ENCODE measurements around the gene TCHP.
"Not testable (repeated sequence)": the region's sequence is repeated elsewhere in the genome, so short reads cannot be mapped to it uniquely, and the experiment has no call there.

TCHP gene

DNA sequence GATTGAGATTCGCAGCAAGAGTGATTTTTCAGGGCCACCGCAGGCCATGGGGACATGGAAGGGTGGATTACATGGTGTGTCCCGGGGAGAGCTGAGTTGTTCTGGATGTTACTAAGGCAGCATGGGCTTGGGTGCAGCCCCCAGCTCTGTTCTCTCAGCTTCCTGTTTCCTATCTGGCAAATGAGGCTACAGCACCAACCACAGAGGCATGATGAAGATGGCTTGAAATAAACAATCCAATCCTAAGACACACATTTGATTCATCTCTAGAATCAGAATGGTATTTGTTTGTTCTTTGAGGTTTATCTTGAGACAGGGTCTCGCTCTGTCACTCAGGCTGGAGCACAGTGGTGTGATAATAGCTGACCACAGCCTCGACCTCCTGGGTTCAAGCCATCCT, 41.3 kb upstream of the TCHP start:
- Histone ChIP-seq H3K79me1 (ENCODE audit: low read depth, low read length) (peaks cover 3% of the 10 kb centered on the region), H4K8ac (ENCODE audit: low read depth, low read length) (no peak overlapping the region), H3K27ac (replicated peaks; ENCODE audit: low read length) (no peak overlapping the region), H3K9ac (ENCODE audit: low read depth, low read length, poor library complexity) (no peak overlapping the region), H2BK120ac (ENCODE audit: low read depth, low read length) (no peak overlapping the region), H3K27me3 (ENCODE audit: control insufficient read depth in 3 of 3, insufficient read depth in 3 of 3, low read depth in 1 of 3, low read length in 3 of 3) (no peaks in the 10 kb centered on the region), H2AK5ac (ENCODE audit: low read depth, low read length) (no peak overlapping the region), H3K14ac (ENCODE audit: low read length) (no peak overlapping the region), H2BK5ac (ENCODE audit: low read length) (no peak overlapping the region), H3K9me3 (replicated peaks in 1 of 2; ENCODE audit: control insufficient read depth in 2 of 2, insufficient read depth in 1 of 2, low read depth in 1 of 2, low read length in 2 of 2) (no peaks in the 10 kb centered on the region), H3K18ac (ENCODE audit: low read length) (no peak overlapping the region), H3K4ac (ENCODE audit: low read length) (no peak overlapping the region), H2BK15ac (ENCODE audit: low read length) (no peak overlapping the region), H3K36me3 (replicated peaks in 1 of 2; ENCODE audit: control insufficient read depth in 2 of 2, insufficient read depth in 2 of 2, low read length in 2 of 2) (peaks cover 14 to 33% of the 10 kb centered on the region in 2 donors), H2AFZ (ENCODE audit: low read length) (no peak overlapping the region), H4K91ac (ENCODE audit: low read depth, low read length, poor library complexity) (no peak overlapping the region), H3K4me1 (ENCODE audit: control insufficient read depth in 2 of 2, insufficient read depth in 1 of 2, low read depth in 1 of 2, low read length in 2 of 2) (peaks cover under 1 to 4% of the 10 kb centered on the region in 2 donors), H3K4me2 (ENCODE audit: insufficient read depth, low read length, poor library complexity, severe bottlenecking) (no peak overlapping the region), H3K4me3 (ENCODE audit: low read length in 2 of 2) (no peak overlapping the region), H3K23ac (ENCODE audit: low read depth, low read length, poor library complexity) (no peak overlapping the region), H2BK12ac (ENCODE audit: low read length) (no peak overlapping the region)
- no CpG with 5 or more reads among the region's 5 CpGs for WGBS, 2 donors (ENCODE audit: extremely low coverage in 2 of 2, insufficient read length in 2 of 2, insufficient replicate concordance in 1 of 2)
- DNase-seq (ENCODE audit: low spot score), result no peak

DNA sequence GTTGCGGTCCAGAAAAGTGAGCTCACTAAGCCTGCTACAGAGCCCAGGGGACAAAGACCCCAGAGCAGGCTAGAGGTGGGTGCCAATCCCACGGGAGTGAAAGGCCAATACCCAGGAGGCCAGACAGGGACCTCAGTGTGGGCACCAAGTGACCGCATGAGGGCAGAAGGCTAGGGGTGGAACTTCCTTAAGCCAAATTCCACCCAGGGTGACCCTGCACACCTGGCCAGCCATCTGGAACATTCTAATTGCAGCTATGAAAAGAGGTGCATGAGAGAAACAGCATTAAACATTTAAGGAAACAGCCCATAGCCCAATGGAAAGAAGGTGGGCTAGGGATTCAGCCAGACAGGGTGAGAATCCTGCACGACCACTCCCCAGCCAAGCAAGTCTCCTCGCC, 39.1 kb upstream of the TCHP start:
- WGBS, 2 donors (ENCODE audit: extremely low coverage in 2 of 2, insufficient read length in 2 of 2, insufficient replicate concordance in 1 of 2), result no CpG with 5 or more reads among the region's 5 CpGs
- H3K4ac ChIP-seq (ENCODE audit: low read length), result no peak overlapping the region
- no peak overlapping the region for H3K23ac ChIP-seq (ENCODE audit: low read depth, low read length, poor library complexity)
- H3K4me2 ChIP-seq (ENCODE audit: insufficient read depth, low read length, poor library complexity, severe bottlenecking), result no peak overlapping the region
- H3K27me3 ChIP-seq (ENCODE audit: control insufficient read depth in 3 of 3, insufficient read depth in 3 of 3, low read depth in 1 of 3, low read length in 3 of 3), result no peaks in the 10 kb centered on the region
- no peak overlapping the region for H2BK15ac ChIP-seq (ENCODE audit: low read length)
- no peak overlapping the region for H2BK120ac ChIP-seq (ENCODE audit: low read depth, low read length)
- H2BK5ac ChIP-seq (ENCODE audit: low read length), result no peak overlapping the region
- H3K4me3 ChIP-seq (ENCODE audit: low read length in 2 of 2), result no peak overlapping the region
- H2AFZ ChIP-seq (ENCODE audit: low read length), result no peak overlapping the region
- no peak for DNase-seq (ENCODE audit: low spot score)
- peaks cover 3% of the 10 kb centered on the region for H3K79me1 ChIP-seq (ENCODE audit: low read depth, low read length)
- peak overlapping the region; percentile 17 for H3K18ac ChIP-seq (ENCODE audit: low read length)
- no peak overlapping the region for H3K14ac ChIP-seq (ENCODE audit: low read length)
- H2BK12ac ChIP-seq (ENCODE audit: low read length), result no peak overlapping the region
- no peak overlapping the region for H4K8ac ChIP-seq (ENCODE audit: low read depth, low read length)
- peaks cover 6 to 12% of the 10 kb centered on the region in 2 donors for H3K4me1 ChIP-seq (ENCODE audit: control insufficient read depth in 2 of 2, insufficient read depth in 1 of 2, low read depth in 1 of 2, low read length in 2 of 2)
- H3K9me3 ChIP-seq (replicated peaks in 1 of 2; ENCODE audit: control insufficient read depth in 2 of 2, insufficient read depth in 1 of 2, low read depth in 1 of 2, low read length in 2 of 2), result no peaks in the 10 kb centered on the region
- H3K9ac ChIP-seq (ENCODE audit: low read depth, low read length, poor library complexity), result no peak overlapping the region
- H4K91ac ChIP-seq (ENCODE audit: low read depth, low read length, poor library complexity), result no peak overlapping the region
- H3K36me3 ChIP-seq (replicated peaks in 1 of 2; ENCODE audit: control insufficient read depth in 2 of 2, insufficient read depth in 2 of 2, low read length in 2 of 2), result peaks cover 8 to 17% of the 10 kb centered on the region in 2 donors
- no peak overlapping the region for H2AK5ac ChIP-seq (ENCODE audit: low read depth, low read length)
- H3K27ac ChIP-seq (replicated peaks; ENCODE audit: low read length), result no peak overlapping the region

DNA sequence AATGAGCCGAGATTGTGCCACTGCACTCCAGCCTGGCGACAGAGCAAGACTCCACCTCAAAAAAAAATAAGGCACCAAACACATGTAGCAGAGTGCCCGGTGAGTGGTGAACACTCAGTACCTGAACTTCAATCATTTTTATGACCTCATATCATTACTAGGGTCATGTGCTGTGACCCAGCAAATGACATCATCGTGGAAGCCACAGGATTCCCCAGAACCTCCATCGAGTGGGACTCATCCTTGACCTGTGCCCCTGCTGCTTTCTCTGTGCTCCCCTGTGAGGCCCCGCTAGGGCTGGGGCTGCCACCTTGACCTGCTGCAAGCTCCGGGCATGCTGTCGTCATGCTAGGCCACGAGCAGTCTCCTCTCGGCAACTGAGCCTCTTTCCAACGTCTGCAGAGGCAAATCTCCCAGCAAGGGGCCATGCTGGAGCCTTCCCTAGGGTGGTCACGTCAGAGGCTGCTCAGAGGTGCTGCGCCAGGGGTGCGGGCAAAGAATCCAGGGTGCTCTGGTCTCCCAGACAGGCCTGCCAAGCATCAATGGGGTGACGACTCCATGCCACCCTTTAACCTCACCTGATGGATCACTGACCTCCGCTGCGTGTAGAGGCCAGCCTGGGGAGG, 38.3 kb upstream of the TCHP start:
- Histone ChIP-seq H4K8ac (ENCODE audit: low read depth, low read length) (no peak overlapping the region), H3K4me2 (ENCODE audit: insufficient read depth, low read length, poor library complexity, severe bottlenecking) (no peak overlapping the region), H4K91ac (ENCODE audit: low read depth, low read length, poor library complexity) (no peak overlapping the region), H3K36me3 (replicated peaks in 1 of 2; ENCODE audit: control insufficient read depth in 2 of 2, insufficient read depth in 2 of 2, low read length in 2 of 2) (peaks cover 8 to 13% of the 10 kb centered on the region in 2 donors), H3K4me1 (ENCODE audit: control insufficient read depth in 2 of 2, insufficient read depth in 1 of 2, low read depth in 1 of 2, low read length in 2 of 2) (peaks cover 6 to 12% of the 10 kb centered on the region in 2 donors), H3K9me3 (replicated peaks in 1 of 2; ENCODE audit: control insufficient read depth in 2 of 2, insufficient read depth in 1 of 2, low read depth in 1 of 2, low read length in 2 of 2) (no peaks in the 10 kb centered on the region), H2AK5ac (ENCODE audit: low read depth, low read length) (no peak overlapping the region), H3K4ac (ENCODE audit: low read length) (no peak overlapping the region), H3K27ac (replicated peaks; ENCODE audit: low read length) (no peak overlapping the region), H2BK120ac (ENCODE audit: low read depth, low read length) (no peak overlapping the region), H2AFZ (ENCODE audit: low read length) (no peak overlapping the region), H3K18ac (ENCODE audit: low read length) (peak overlapping the region; percentile 60), H2BK12ac (ENCODE audit: low read length) (no peak overlapping the region), H3K27me3 (ENCODE audit: control insufficient read depth in 3 of 3, insufficient read depth in 3 of 3, low read depth in 1 of 3, low read length in 3 of 3) (no peaks in the 10 kb centered on the region), H3K14ac (ENCODE audit: low read length) (no peak overlapping the region), H2BK5ac (ENCODE audit: low read length) (no peak overlapping the region), H3K4me3 (ENCODE audit: low read length in 2 of 2) (no peak overlapping the region), H3K79me1 (ENCODE audit: low read depth, low read length) (peaks cover 3% of the 10 kb centered on the region), H3K9ac (ENCODE audit: low read depth, low read length, poor library complexity) (peak overlapping the region; percentile 61), H3K23ac (ENCODE audit: low read depth, low read length, poor library complexity) (peak overlapping the region; percentile 45), H2BK15ac (ENCODE audit: low read length) (no peak overlapping the region)
- no CpG with 5 or more reads among the region's 17 CpGs for WGBS, 2 donors (ENCODE audit: extremely low coverage in 2 of 2, insufficient read length in 2 of 2, insufficient replicate concordance in 1 of 2)
- DNase-seq (ENCODE audit: low spot score), result no peak

DNA sequence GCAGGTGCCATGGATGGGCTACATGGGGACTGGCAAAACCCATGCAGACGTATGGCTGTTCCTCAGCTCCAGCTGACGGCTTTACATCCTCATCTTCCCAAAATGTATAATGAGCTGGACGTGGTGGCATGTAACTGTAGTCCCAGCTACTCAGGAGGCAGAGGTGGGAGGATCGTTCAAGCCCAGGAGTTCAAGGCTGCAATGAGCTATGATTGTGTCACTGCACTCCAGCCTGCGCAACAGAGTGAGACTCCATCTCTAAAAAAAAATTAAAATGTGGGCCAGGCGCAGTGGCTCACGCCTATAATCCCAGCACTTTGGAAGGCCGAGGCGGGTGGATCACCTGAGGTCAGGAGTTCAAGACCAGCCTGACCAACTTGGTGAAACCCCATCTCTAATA, 37.6 kb upstream of the TCHP start:
- not testable (repeated sequence) for H3K79me1 ChIP-seq (ENCODE audit: low read depth, low read length); H2AK5ac ChIP-seq (ENCODE audit: low read depth, low read length); H2BK120ac ChIP-seq (ENCODE audit: low read depth, low read length); H3K18ac ChIP-seq (ENCODE audit: low read length); H2BK12ac ChIP-seq (ENCODE audit: low read length); H3K9ac ChIP-seq (ENCODE audit: low read depth, low read length, poor library complexity); H3K14ac ChIP-seq (ENCODE audit: low read length); H2AFZ ChIP-seq (ENCODE audit: low read length); H3K4ac ChIP-seq (ENCODE audit: low read length); H2BK5ac ChIP-seq (ENCODE audit: low read length); H3K27me3 ChIP-seq (ENCODE audit: control insufficient read depth in 3 of 3, insufficient read depth in 3 of 3, low read depth in 1 of 3, low read length in 3 of 3); H3K36me3 ChIP-seq (replicated peaks in 1 of 2; ENCODE audit: control insufficient read depth in 2 of 2, insufficient read depth in 2 of 2, low read length in 2 of 2); DNase-seq (ENCODE audit: low spot score); H2BK15ac ChIP-seq (ENCODE audit: low read length); H4K91ac ChIP-seq (ENCODE audit: low read depth, low read length, poor library complexity); H3K4me2 ChIP-seq (ENCODE audit: insufficient read depth, low read length, poor library complexity, severe bottlenecking); H3K4me3 ChIP-seq (ENCODE audit: low read length in 2 of 2); H3K9me3 ChIP-seq (replicated peaks in 1 of 2; ENCODE audit: control insufficient read depth in 2 of 2, insufficient read depth in 1 of 2, low read depth in 1 of 2, low read length in 2 of 2); H4K8ac ChIP-seq (ENCODE audit: low read depth, low read length); H3K27ac ChIP-seq (replicated peaks; ENCODE audit: low read length)
- peaks cover 6 to 12% of the 10 kb centered on the region in 2 donors for H3K4me1 ChIP-seq (ENCODE audit: control insufficient read depth in 2 of 2, insufficient read depth in 1 of 2, low read depth in 1 of 2, low read length in 2 of 2)
- H3K23ac ChIP-seq (ENCODE audit: low read depth, low read length, poor library complexity), result peak overlapping the region; percentile 45
- no CpG with 5 or more reads among the region's 9 CpGs for WGBS, 2 donors (ENCODE audit: extremely low coverage in 2 of 2, insufficient read length in 2 of 2, insufficient replicate concordance in 1 of 2)
